Measurements from ENCODE around the gene SLC4A3. TPM values are rescaled to one million over a fixed set of nuclear protein-coding genes. Genes with fewer than 3 reads are reported as not detected.

SLC4A3 gene
- total RNA-seq, 2 experiments from 2014 or later, result not detected

GRCh38 chr2:219615036-219615435, 12.4 kb upstream of the SLC4A3 start:
- peaks cover 11% of the 10 kb centered on the region for H3K36me3 Mint-ChIP-seq (ENCODE audit: low read depth)
- H3K4me1 Mint-ChIP-seq, result peaks cover 10% of the 10 kb centered on the region
- no peak overlapping the region for H3K27ac Mint-ChIP-seq
- H3K4me3 Mint-ChIP-seq, result no peak overlapping the region
- POLR2A ChIA-PET, result no interaction called here
- no peak for DNase-seq
- H3K27me3 Mint-ChIP-seq, result no peaks in the 10 kb centered on the region
- H3K9me3 Mint-ChIP-seq, result no peaks in the 10 kb centered on the region
- CTCF ChIA-PET, result interaction anchor here (1.3 to 1.7 kb wide), 2 partner anchors 10 to 11 kb away, joined by 3 to 5 read pairs; no protein-coding TSS in a partner anchor

GRCh38 chr2:219615894-219616293, 11.5 kb upstream of the SLC4A3 start:
- DNase-seq, result no peak
- ChIA-PET CTCF (interaction anchor here (1.7 kb wide), 1 partner anchor 10 kb away, joined by 5 read pairs; no protein-coding TSS in a partner anchor), POLR2A (no interaction called here)
- H3K9me3 Mint-ChIP-seq, result no peaks in the 10 kb centered on the region
- peaks cover 8% of the 10 kb centered on the region for H3K36me3 Mint-ChIP-seq (ENCODE audit: low read depth)
- H3K4me3 Mint-ChIP-seq, result no peak overlapping the region
- H3K27ac Mint-ChIP-seq, result no peak overlapping the region
- H3K4me1 Mint-ChIP-seq, result peaks cover 10% of the 10 kb centered on the region
- H3K27me3 Mint-ChIP-seq, result no peaks in the 10 kb centered on the region

- Mint-ChIP-seq H3K27me3 (peaks cover 3% of the 10 kb centered on the region), H3K27ac (no peak overlapping the region), H3K9me3 (no peaks in the 10 kb centered on the region), H3K36me3 (ENCODE audit: low read depth) (peaks cover 4% of the 10 kb centered on the region), H3K4me1 (peaks cover 10% of the 10 kb centered on the region), H3K4me3 (no peak overlapping the region)
- ChIA-PET POLR2A (no interaction called here), CTCF (interaction anchor here (1.7 kb wide), 1 partner anchor 10 kb away, joined by 5 read pairs; no protein-coding TSS in a partner anchor)
- DNase-seq, result no peak
Observed at GRCh38 chr2:219616550-219616949, 10.9 kb upstream of the SLC4A3 start.

GRCh38 chr2:219618733-219619122, 8.7 kb upstream of the SLC4A3 start:
- no peak for DNase-seq
- ChIA-PET POLR2A (no interaction called here), CTCF (no interaction called here)
- Mint-ChIP-seq H3K27ac (no peak overlapping the region), H3K4me3 (no peak overlapping the region), H3K27me3 (peaks cover 8% of the 10 kb centered on the region), H3K4me1 (no peaks in the 10 kb centered on the region), H3K36me3 (ENCODE audit: low read depth) (no peaks in the 10 kb centered on the region), H3K9me3 (no peaks in the 10 kb centered on the region)

- POLR2A ChIA-PET, result no interaction called here
- H3K27me3 Mint-ChIP-seq, result peaks cover 11% of the 10 kb centered on the region
- H3K9me3 Mint-ChIP-seq, result no peaks in the 10 kb centered on the region
- H3K4me1 Mint-ChIP-seq, result no peaks in the 10 kb centered on the region
- no peak for DNase-seq
- H3K4me3 Mint-ChIP-seq, result no peak overlapping the region
- CTCF ChIA-PET, result no interaction called here
- no peak overlapping the region for H3K27ac Mint-ChIP-seq
- no peaks in the 10 kb centered on the region for H3K36me3 Mint-ChIP-seq (ENCODE audit: low read depth)
Observed at GRCh38 chr2:219619235-219619634, 8.2 kb upstream of the SLC4A3 start.

GRCh38 chr2:219620546-219620945, 6.9 kb upstream of the SLC4A3 start:
- Mint-ChIP-seq H3K4me3 (no peak overlapping the region), H3K9me3 (no peaks in the 10 kb centered on the region), H3K27ac (no peak overlapping the region), H3K36me3 (ENCODE audit: low read depth) (no peaks in the 10 kb centered on the region), H3K4me1 (no peaks in the 10 kb centered on the region), H3K27me3 (peaks cover 21% of the 10 kb centered on the region)
- ChIA-PET CTCF (no interaction called here), POLR2A (no interaction called here)
- no peak for DNase-seq

GRCh38 chr2:219621935-219622334, 5.5 kb upstream of the SLC4A3 start:
- CTCF ChIA-PET, result no interaction called here
- Mint-ChIP-seq H3K9me3 (no peaks in the 10 kb centered on the region), H3K27me3 (peaks cover 31% of the 10 kb centered on the region), H3K36me3 (ENCODE audit: low read depth) (no peaks in the 10 kb centered on the region), H3K4me1 (peaks cover 4% of the 10 kb centered on the region), H3K27ac (no peak overlapping the region), H3K4me3 (no peak overlapping the region)
- no peak for DNase-seq
- POLR2A ChIA-PET, result no interaction called here

GRCh38 chr2:219622472-219622871, 5.0 kb upstream of the SLC4A3 start:
- no peak overlapping the region for H3K4me3 Mint-ChIP-seq
- peaks cover 33% of the 10 kb centered on the region for H3K27me3 Mint-ChIP-seq
- ChIA-PET POLR2A (no interaction called here), CTCF (no interaction called here)
- DNase-seq, result no peak
- no peak overlapping the region for H3K27ac Mint-ChIP-seq
- H3K4me1 Mint-ChIP-seq, result peaks cover 6% of the 10 kb centered on the region
- no peaks in the 10 kb centered on the region for H3K9me3 Mint-ChIP-seq
- H3K36me3 Mint-ChIP-seq (ENCODE audit: low read depth), result no peaks in the 10 kb centered on the region

- Mint-ChIP-seq H3K9me3 (no peaks in the 10 kb centered on the region), H3K36me3 (ENCODE audit: low read depth) (no peaks in the 10 kb centered on the region), H3K27me3 (peaks cover 38% of the 10 kb centered on the region), H3K4me1 (peaks cover 6% of the 10 kb centered on the region), H3K27ac (no peak overlapping the region), H3K4me3 (no peak overlapping the region)
- CTCF ChIA-PET, result interaction anchor here (0.9 kb wide), 1 partner anchor 18 kb away, joined by 3 read pairs; no protein-coding TSS in a partner anchor
- POLR2A ChIA-PET, result no interaction called here
- no peak for DNase-seq
Observed at GRCh38 chr2:219624565-219624964, 2.9 kb upstream of the SLC4A3 start.

- no peak overlapping the region for H3K27ac Mint-ChIP-seq
Observed at GRCh38 chr2:219625179-219625578, 2.3 kb upstream of the SLC4A3 start.

GRCh38 chr2:219626540-219626939, 890 bp upstream of the SLC4A3 start:
- H3K4me3 Mint-ChIP-seq, result peak overlapping the region; percentile 62
- POLR2A ChIA-PET, result no interaction called here

More at GRCh38 chr2:219625179-219625578, 2.3 kb upstream of the SLC4A3 start:
- DNase-seq, result no peak
- H3K4me3 Mint-ChIP-seq, result no peak overlapping the region
- no peaks in the 10 kb centered on the region for H3K36me3 Mint-ChIP-seq (ENCODE audit: low read depth)
- H3K4me1 Mint-ChIP-seq, result peaks cover 6% of the 10 kb centered on the region
- CTCF ChIA-PET, result interaction anchor here (1.5 kb wide), 1 partner anchor 13 kb away, joined by 4 read pairs; no protein-coding TSS in a partner anchor
- POLR2A ChIA-PET, result no interaction called here
- peaks cover 38% of the 10 kb centered on the region for H3K27me3 Mint-ChIP-seq
- H3K9me3 Mint-ChIP-seq, result no peaks in the 10 kb centered on the region

GRCh38 chr2:219628235-219628985, 980 bp downstream of the SLC4A3 start:
- ChIA-PET POLR2A (no interaction called here), CTCF (interaction anchor here (0.9 to 3.0 kb wide), 3 partner anchors 8 to 18 kb away, joined by 3 to 8 read pairs (median 6); no protein-coding TSS in a partner anchor)
- H3K4me3 Mint-ChIP-seq, result no peak overlapping the region
- peaks cover 6% of the 10 kb centered on the region for H3K4me1 Mint-ChIP-seq
- H3K27me3 Mint-ChIP-seq, result peaks cover 30% of the 10 kb centered on the region
- no peaks in the 10 kb centered on the region for H3K36me3 Mint-ChIP-seq (ENCODE audit: low read depth)
- no peaks in the 10 kb centered on the region for H3K9me3 Mint-ChIP-seq
- H3K27ac Mint-ChIP-seq, result no peak overlapping the region
- no peak for DNase-seq

More at GRCh38 chr2:219626540-219626939, 890 bp upstream of the SLC4A3 start:
- Mint-ChIP-seq H3K36me3 (ENCODE audit: low read depth) (no peaks in the 10 kb centered on the region), H3K27ac (no peak overlapping the region), H3K4me1 (peaks cover 6% of the 10 kb centered on the region), H3K27me3 (peaks cover 35% of the 10 kb centered on the region), H3K9me3 (no peaks in the 10 kb centered on the region)
- DNase-seq, result no peak
- CTCF ChIA-PET, result interaction anchor here (1.0 to 1.7 kb wide), 4 partner anchors 11 to 36 kb away, joined by 3 to 5 read pairs (median 4); no protein-coding TSS in a partner anchor

GRCh38 chr2:219628986-219629901, 1.8 kb downstream of the SLC4A3 start:
- no peak for DNase-seq
- H3K4me1 Mint-ChIP-seq, result peaks cover 6% of the 10 kb centered on the region
- POLR2A ChIA-PET, result no interaction called here
- no peaks in the 10 kb centered on the region for H3K36me3 Mint-ChIP-seq (ENCODE audit: low read depth)
- H3K4me3 Mint-ChIP-seq, result no peak overlapping the region
- H3K27me3 Mint-ChIP-seq, result peaks cover 27% of the 10 kb centered on the region
- H3K27ac Mint-ChIP-seq, result no peak overlapping the region
- no peaks in the 10 kb centered on the region for H3K9me3 Mint-ChIP-seq
- CTCF ChIA-PET, result interaction anchor here (0.9 to 3.0 kb wide), 3 partner anchors 8 to 19 kb away, joined by 3 to 8 read pairs (median 6); no protein-coding TSS in a partner anchor

All from activated CD4-positive, alpha-beta T cell treated with anti-CD3 and anti-CD28 coated beads, Interleukin-2, amount 10 ng/mL, durations not matched to agents 7 days and 5 days (primary cell).